ENCODE measurements around the gene HMX2. TPM values are rescaled to one million over a fixed set of nuclear protein-coding genes. Genes with fewer than 3 reads are reported as not detected.

Gene HMX2, protein sequence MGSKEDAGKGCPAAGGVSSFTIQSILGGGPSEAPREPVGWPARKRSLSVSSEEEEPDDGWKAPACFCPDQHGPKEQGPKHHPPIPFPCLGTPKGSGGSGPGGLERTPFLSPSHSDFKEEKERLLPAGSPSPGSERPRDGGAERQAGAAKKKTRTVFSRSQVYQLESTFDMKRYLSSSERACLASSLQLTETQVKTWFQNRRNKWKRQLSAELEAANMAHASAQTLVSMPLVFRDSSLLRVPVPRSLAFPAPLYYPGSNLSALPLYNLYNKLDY
- total RNA-seq (0.05 TPM), polyA plus RNA-seq (0.25 TPM)
- long read RNA-seq, donor 1, result 0 reads
- long read RNA-seq, donor 2, result 0 reads
- long read RNA-seq, donor 3, result 0 reads
- long read RNA-seq, donor 4, result 0 reads
- long read RNA-seq, donor 5, result 0 reads
- long read RNA-seq, donor 6, result 0 reads
- long read RNA-seq, donor 7, result 0 reads
- long read RNA-seq, donor 8, result 0 reads
- long read RNA-seq, donor 9, result 0 reads
- long read RNA-seq, donor 10, result 0 reads

DNA sequence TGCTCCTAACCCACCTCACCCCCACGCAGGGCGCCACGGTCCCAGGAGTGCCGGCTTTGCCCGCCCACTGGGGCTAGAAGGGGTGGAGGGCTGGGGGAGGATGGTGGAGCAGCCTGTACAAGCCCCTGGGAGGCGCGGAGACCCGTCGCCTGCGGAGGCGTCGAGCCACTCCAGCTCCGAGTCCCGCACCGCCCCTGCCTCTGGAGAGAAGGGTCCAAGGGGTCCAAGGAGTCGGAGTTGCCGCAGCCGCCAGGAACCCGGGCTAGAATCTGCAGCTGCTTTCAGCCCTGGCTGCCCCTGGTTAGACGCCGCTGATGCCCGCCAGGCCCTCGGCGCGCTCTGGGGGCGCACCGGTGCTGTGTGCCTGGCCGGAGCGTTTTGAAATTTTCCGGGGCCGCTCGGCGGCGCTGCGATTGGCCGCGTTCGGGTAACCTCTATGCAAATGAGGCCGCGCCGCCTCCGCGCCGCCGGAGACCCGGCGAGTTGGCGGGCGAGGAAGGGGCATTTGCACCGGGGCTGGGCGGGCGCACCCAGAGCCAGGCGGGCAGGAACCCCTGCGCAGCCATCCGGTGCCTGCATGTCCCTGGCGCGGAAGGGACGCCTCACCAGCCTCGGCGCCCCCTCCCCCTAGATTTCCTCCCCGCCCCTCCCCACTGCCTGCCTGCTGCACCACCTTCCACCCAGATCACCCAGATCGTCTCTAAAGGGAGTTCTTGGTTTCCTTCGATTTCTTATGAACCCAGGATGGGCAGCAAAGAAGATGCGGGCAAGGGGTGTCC, at the start of gene HMX2:
Gene HMX2, plus strand, starts transcription at position 502 of the 779 bp plus-strand sequence. Its CDS starts 243 bp downstream, at position 745.
- peaks cover 18 to 21% of the 10 kb centered on the region in 2 donors for H3K4me1 ChIP-seq (ENCODE audit: control insufficient read depth in 2 of 2, insufficient read depth in 2 of 2, low read length in 2 of 2)
- peak in 1 of 9 donors; percentile 45 for DNase-seq (ENCODE audit: low read depth in 6 of 9, low spot score in 9 of 9)
- H3K4me3 ChIP-seq (ENCODE audit: low read length in 2 of 2), result peak within 1 kb of the TSS in 1 of 2 donors; percentile 30

DNA sequence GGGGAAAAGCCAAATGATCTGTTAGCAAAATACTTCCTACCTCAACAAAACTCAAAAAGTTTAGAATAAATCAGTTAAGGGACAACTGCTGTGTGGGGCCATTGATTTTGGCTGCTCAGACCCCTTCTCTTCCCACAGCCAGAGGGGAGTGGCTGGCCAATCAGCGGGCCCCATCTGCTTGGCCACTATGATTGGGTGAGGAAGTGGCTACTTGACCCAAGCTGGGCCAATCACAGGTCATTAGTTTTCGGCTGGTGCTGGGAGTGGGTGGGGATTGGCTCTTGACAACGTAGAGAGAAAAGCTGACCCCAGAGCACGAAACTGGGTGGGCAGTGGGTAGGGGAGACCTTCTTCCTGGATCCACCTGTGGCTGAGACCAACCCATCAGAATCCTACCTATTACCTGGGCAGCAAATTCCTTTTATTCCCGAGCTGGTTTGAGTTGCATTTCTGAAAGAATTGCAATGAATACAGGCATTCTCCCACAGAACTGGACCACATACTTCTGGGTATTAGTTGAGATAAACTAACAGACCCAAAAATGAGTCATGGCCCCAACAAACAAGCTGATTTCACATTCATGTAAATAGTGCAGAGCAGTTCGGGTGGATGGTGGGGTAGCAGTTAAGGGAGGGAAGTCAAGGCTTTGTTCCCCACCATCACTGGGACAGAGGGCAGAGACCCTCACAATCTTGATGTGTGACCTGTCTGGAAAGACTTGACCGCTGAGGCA, 47.7 kb upstream of the HMX2 start:
- Histone ChIP-seq H3K27ac (ENCODE audit: low read depth in 1 of 2, low read length in 1 of 2) (no peak overlapping the region), H3K9me3 (ENCODE audit: control insufficient read depth in 2 of 2, insufficient read depth in 1 of 2, low read length in 1 of 2) (no peaks in the 10 kb centered on the region), H3K36me3 (ENCODE audit: control insufficient read depth in 2 of 2, insufficient read depth in 2 of 2, low read length in 1 of 2) (no peaks in the 10 kb centered on the region), H3K4me1 (ENCODE audit: control insufficient read depth in 2 of 2, insufficient read depth in 2 of 2, low read length in 2 of 2) (no peaks in the 10 kb centered on the region), H3K27me3 (ENCODE audit: control insufficient read depth in 2 of 2, insufficient read depth in 1 of 2, low read length in 1 of 2) (peaks cover 0 to 4% of the 10 kb centered on the region in 2 donors), H3K4me3 (ENCODE audit: low read length in 2 of 2) (no peak overlapping the region)
- DNase-seq (ENCODE audit: low read depth in 6 of 9, low spot score in 9 of 9), result no peak
- WGBS, result 89% methylated on average over 7 of the region's 7 CpGs

More for the DNA sequence above, at the start of gene HMX2:
- Histone ChIP-seq H3K27me3 (ENCODE audit: control insufficient read depth in 2 of 2, insufficient read depth in 1 of 2, low read length in 1 of 2) (peaks cover 99 to 100% of the 10 kb centered on the region in 2 donors), H3K9me3 (ENCODE audit: control insufficient read depth in 2 of 2, insufficient read depth in 1 of 2, low read length in 1 of 2) (peaks cover 1 to 11% of the 10 kb centered on the region in 2 donors), H3K36me3 (ENCODE audit: control insufficient read depth in 2 of 2, insufficient read depth in 2 of 2, low read length in 1 of 2) (no peaks in the 10 kb centered on the region), H3K27ac (ENCODE audit: low read depth in 1 of 2, low read length in 1 of 2) (no peak within 1 kb of the TSS)
- 3% methylated on average over 64 of the region's 64 CpGs for WGBS

DNA sequence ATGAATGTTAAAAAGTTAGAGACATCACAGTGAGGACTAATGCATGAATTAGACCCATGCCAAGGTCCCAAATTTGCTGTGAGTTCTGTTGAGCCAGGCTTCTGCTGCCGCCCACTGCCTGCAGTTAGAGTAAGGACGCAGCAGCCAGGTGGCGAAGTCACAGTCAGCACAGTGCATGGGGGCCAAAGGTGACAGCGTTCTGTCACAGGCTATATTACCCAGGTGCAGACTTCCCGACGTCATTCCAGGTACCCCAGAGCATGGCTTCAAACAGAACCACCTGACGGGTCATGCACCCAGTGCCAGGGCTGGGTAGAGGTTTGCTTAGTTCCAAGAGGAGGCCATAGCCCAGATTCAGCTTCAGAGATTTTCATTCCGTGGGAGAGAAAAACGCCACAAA, 46.1 kb upstream of the HMX2 start:
- no peaks in the 10 kb centered on the region for H3K4me1 ChIP-seq (ENCODE audit: control insufficient read depth in 2 of 2, insufficient read depth in 2 of 2, low read length in 2 of 2)
- H3K36me3 ChIP-seq (ENCODE audit: control insufficient read depth in 2 of 2, insufficient read depth in 2 of 2, low read length in 1 of 2), result no peaks in the 10 kb centered on the region
- H3K4me3 ChIP-seq (ENCODE audit: low read length in 2 of 2), result no peak overlapping the region
- peaks cover 0 to 4% of the 10 kb centered on the region in 2 donors for H3K27me3 ChIP-seq (ENCODE audit: control insufficient read depth in 2 of 2, insufficient read depth in 1 of 2, low read length in 1 of 2)
- 81% methylated on average over 9 of the region's 9 CpGs for WGBS
- no peak for DNase-seq (ENCODE audit: low read depth in 6 of 9, low spot score in 9 of 9)
- H3K27ac ChIP-seq (ENCODE audit: low read depth in 1 of 2, low read length in 1 of 2), result no peak overlapping the region
- no peaks in the 10 kb centered on the region for H3K9me3 ChIP-seq (ENCODE audit: control insufficient read depth in 2 of 2, insufficient read depth in 1 of 2, low read length in 1 of 2)

DNA sequence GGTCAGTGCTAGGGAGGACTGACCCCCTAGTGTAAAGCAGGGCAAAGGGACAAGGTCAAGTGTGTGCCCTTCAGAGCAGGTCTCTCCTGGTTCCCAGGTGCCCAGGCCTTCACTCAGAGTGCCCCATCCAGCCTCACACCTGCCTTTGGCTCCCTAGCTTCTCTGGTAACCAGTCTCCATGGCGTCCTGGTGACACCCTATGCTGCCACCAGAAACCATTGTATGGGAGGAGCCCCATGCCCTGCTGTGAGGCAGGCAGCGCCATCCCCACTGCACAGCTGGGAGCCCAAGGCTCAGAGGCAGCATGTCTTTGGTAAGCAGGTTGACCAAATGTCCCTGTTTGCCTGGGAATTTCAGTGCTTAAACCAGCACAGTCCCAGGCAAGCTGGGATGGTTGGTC, 45.3 kb upstream of the HMX2 start:
- Histone ChIP-seq H3K27me3 (ENCODE audit: control insufficient read depth in 2 of 2, insufficient read depth in 1 of 2, low read length in 1 of 2) (peaks cover 0 to 4% of the 10 kb centered on the region in 2 donors), H3K9me3 (ENCODE audit: control insufficient read depth in 2 of 2, insufficient read depth in 1 of 2, low read length in 1 of 2) (no peaks in the 10 kb centered on the region), H3K4me1 (ENCODE audit: control insufficient read depth in 2 of 2, insufficient read depth in 2 of 2, low read length in 2 of 2) (no peaks in the 10 kb centered on the region), H3K4me3 (ENCODE audit: low read length in 2 of 2) (no peak overlapping the region), H3K27ac (ENCODE audit: low read depth in 1 of 2, low read length in 1 of 2) (no peak overlapping the region), H3K36me3 (ENCODE audit: control insufficient read depth in 2 of 2, insufficient read depth in 2 of 2, low read length in 1 of 2) (no peaks in the 10 kb centered on the region)
- WGBS, result 55% methylated on average over 2 of the region's 2 CpGs
- no peak for DNase-seq (ENCODE audit: low read depth in 6 of 9, low spot score in 9 of 9)

DNA sequence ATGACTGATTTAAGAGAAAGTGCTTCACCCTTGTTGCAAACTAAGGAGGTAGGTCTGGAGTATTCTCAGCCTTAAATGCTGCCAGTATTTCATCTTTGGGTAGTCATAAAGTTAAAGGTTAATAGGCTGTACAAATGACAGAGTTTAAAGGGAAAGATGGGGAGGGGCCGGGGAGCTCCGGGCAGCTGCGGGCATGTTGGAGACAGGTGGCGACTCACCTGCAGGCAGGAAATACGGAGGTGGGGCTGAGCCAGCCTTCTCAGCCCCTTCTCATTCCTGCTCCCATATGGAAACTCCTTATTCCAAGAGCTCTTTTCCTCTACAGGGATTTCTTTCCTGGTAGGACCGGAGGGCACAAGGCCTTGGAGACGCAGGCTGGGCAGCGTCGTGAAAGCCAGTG, 44.0 kb upstream of the HMX2 start:
- no peaks in the 10 kb centered on the region for H3K4me1 ChIP-seq (ENCODE audit: control insufficient read depth in 2 of 2, insufficient read depth in 2 of 2, low read length in 2 of 2)
- no peaks in the 10 kb centered on the region for H3K36me3 ChIP-seq (ENCODE audit: control insufficient read depth in 2 of 2, insufficient read depth in 2 of 2, low read length in 1 of 2)
- H3K27ac ChIP-seq (ENCODE audit: low read depth in 1 of 2, low read length in 1 of 2), result no peak overlapping the region
- no peaks in the 10 kb centered on the region for H3K9me3 ChIP-seq (ENCODE audit: control insufficient read depth in 2 of 2, insufficient read depth in 1 of 2, low read length in 1 of 2)
- H3K4me3 ChIP-seq (ENCODE audit: low read length in 2 of 2), result no peak overlapping the region
- WGBS, result 82% methylated on average over 9 of the region's 9 CpGs
- peaks cover 0 to 2% of the 10 kb centered on the region in 2 donors for H3K27me3 ChIP-seq (ENCODE audit: control insufficient read depth in 2 of 2, insufficient read depth in 1 of 2, low read length in 1 of 2)
- no peak for DNase-seq (ENCODE audit: low read depth in 6 of 9, low spot score in 9 of 9)

DNA sequence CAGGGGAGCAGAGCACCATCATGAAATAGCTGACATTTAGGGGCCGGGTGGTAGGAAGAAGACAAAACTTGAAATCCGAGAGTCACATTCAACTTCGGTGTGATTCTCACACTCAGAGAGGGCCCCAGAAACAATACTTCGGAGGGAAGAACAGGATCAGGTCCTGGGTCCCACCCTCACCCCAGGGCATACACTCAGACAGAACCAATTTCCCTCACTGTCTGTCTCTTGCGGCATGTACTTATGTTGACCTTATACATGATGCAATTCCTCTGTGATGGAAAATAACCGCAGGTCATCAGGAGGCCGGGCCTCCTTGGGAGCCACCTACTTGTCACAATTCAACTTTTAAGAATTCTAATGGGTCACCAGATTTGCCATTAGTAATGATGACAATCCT, 38.5 kb upstream of the HMX2 start:
- no peaks in the 10 kb centered on the region for H3K9me3 ChIP-seq (ENCODE audit: control insufficient read depth in 2 of 2, insufficient read depth in 1 of 2, low read length in 1 of 2)
- DNase-seq (ENCODE audit: low read depth in 6 of 9, low spot score in 9 of 9), result no peak
- no peaks in the 10 kb centered on the region for H3K36me3 ChIP-seq (ENCODE audit: control insufficient read depth in 2 of 2, insufficient read depth in 2 of 2, low read length in 1 of 2)
- WGBS, result 81% methylated on average over 7 of the region's 7 CpGs
- H3K4me3 ChIP-seq (ENCODE audit: low read length in 2 of 2), result no peak overlapping the region
- H3K27me3 ChIP-seq (ENCODE audit: control insufficient read depth in 2 of 2, insufficient read depth in 1 of 2, low read length in 1 of 2), result peaks cover 0 to 4% of the 10 kb centered on the region in 2 donors
- no peak overlapping the region for H3K27ac ChIP-seq (ENCODE audit: low read depth in 1 of 2, low read length in 1 of 2)
- no peaks in the 10 kb centered on the region for H3K4me1 ChIP-seq (ENCODE audit: control insufficient read depth in 2 of 2, insufficient read depth in 2 of 2, low read length in 2 of 2)

DNA sequence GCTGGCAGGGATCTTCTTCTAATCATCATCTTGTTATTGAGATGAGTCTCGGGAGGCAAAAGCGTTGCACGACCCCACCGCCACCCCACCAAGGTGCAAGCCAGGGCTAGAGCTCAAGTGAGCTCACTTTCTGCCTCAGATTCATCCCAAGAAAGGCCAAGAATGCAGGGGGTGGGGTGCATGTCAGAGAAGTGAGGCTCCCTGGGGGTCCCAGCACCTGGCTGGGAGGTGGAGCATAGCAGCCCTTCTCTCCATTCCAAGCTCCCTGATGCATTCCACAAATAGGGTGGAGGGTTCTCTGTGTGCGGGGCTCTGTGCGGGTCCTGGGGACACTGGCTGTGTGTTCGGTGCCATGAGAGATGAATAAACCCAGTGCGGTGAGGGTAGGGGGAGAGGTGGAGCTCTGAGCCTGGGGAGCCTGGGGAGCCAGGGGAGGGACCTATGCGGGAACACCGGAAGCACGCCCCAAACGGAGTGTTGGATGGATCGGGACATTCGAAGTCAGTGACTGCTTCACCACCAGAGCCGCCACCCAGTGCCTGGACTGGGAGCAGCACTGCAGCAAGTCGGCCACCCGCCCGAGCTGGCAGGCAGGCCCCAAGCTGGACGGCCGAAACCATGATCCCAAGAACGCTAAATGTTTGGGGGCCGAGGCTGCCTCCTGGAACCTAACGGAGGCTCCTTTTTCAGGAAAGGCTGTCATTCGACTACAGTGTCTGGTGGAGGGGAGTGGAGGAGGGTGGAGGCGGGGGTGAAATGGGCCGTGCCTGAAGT, 30.1 kb upstream of the HMX2 start:
- no peak overlapping the region for H3K4me3 ChIP-seq (ENCODE audit: low read length in 2 of 2)
- H3K9me3 ChIP-seq (ENCODE audit: control insufficient read depth in 2 of 2, insufficient read depth in 1 of 2, low read length in 1 of 2), result no peaks in the 10 kb centered on the region
- no peak for DNase-seq (ENCODE audit: low read depth in 6 of 9, low spot score in 9 of 9)
- H3K27me3 ChIP-seq (ENCODE audit: control insufficient read depth in 2 of 2, insufficient read depth in 1 of 2, low read length in 1 of 2), result peaks cover 7 to 43% of the 10 kb centered on the region in 2 donors
- H3K4me1 ChIP-seq (ENCODE audit: control insufficient read depth in 2 of 2, insufficient read depth in 2 of 2, low read length in 2 of 2), result no peaks in the 10 kb centered on the region
- WGBS, result 17% methylated on average over 26 of the region's 26 CpGs
- no peak overlapping the region for H3K27ac ChIP-seq (ENCODE audit: low read depth in 1 of 2, low read length in 1 of 2)
- H3K36me3 ChIP-seq (ENCODE audit: control insufficient read depth in 2 of 2, insufficient read depth in 2 of 2, low read length in 1 of 2), result no peaks in the 10 kb centered on the region

DNA sequence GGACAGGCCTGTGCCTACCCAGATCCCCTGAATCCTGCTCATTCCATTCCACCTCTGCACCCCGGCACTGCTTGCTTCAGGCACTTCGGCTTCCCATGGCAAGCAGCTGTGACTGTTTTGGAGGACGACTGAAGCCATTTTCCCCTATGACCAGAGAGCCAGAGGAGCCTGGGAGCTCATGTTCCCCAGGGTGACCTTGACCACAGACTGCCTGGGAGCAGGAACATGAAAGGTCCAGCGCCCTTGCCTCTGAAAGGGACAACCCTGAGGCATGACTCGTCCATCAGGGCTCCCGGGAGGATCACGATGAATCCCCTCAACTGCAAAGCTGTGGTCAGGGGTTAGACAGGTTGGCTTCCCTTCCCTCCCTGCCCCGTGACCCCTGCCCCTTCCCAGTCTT, 28.9 kb upstream of the HMX2 start:
- Histone ChIP-seq H3K36me3 (ENCODE audit: control insufficient read depth in 2 of 2, insufficient read depth in 2 of 2, low read length in 1 of 2) (no peaks in the 10 kb centered on the region), H3K27ac (ENCODE audit: low read depth in 1 of 2, low read length in 1 of 2) (no peak overlapping the region), H3K27me3 (ENCODE audit: control insufficient read depth in 2 of 2, insufficient read depth in 1 of 2, low read length in 1 of 2) (peaks cover 7 to 48% of the 10 kb centered on the region in 2 donors), H3K4me3 (ENCODE audit: low read length in 2 of 2) (no peak overlapping the region), H3K9me3 (ENCODE audit: control insufficient read depth in 2 of 2, insufficient read depth in 1 of 2, low read length in 1 of 2) (no peaks in the 10 kb centered on the region), H3K4me1 (ENCODE audit: control insufficient read depth in 2 of 2, insufficient read depth in 2 of 2, low read length in 2 of 2) (no peaks in the 10 kb centered on the region)
- WGBS, result 78% methylated on average over 8 of the region's 8 CpGs
- no peak for DNase-seq (ENCODE audit: low read depth in 6 of 9, low spot score in 9 of 9)

Data from thymus (tissue), 14 donors.